ENCODE results near the gene EVA1A. TPM values are rescaled to one million over a fixed set of nuclear protein-coding genes. Genes with fewer than 3 reads are reported as not detected.

EVA1A gene, protein sequence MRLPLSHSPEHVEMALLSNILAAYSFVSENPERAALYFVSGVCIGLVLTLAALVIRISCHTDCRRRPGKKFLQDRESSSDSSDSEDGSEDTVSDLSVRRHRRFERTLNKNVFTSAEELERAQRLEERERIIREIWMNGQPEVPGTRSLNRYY
- 2.5 TPM in 2 replicates for polyA plus RNA-seq (2011; rRNA removed)
- 4.1 and 5.0 TPM in 2 replicates for polyA plus RNA-seq (2012; cell fraction: cytosol; rRNA removed)
- polyA plus RNA-seq (2012; cell fraction: nucleus; rRNA removed): 4.4 and 5.9 TPM in 2 replicates
- polyA plus RNA-seq (2017; fragmentation: RNase III; extraction: RNeasy Plus Mini Kit Qiagen cat#74134 plus additional on column Dnase treatment): 13.5 to 19.0 TPM (median 16.1 TPM) in 3 replicates
- polyA minus RNA-seq (2011; rRNA and poly(A)+ RNA removed): 3.5 and 4.0 TPM in 2 replicates

DNA sequence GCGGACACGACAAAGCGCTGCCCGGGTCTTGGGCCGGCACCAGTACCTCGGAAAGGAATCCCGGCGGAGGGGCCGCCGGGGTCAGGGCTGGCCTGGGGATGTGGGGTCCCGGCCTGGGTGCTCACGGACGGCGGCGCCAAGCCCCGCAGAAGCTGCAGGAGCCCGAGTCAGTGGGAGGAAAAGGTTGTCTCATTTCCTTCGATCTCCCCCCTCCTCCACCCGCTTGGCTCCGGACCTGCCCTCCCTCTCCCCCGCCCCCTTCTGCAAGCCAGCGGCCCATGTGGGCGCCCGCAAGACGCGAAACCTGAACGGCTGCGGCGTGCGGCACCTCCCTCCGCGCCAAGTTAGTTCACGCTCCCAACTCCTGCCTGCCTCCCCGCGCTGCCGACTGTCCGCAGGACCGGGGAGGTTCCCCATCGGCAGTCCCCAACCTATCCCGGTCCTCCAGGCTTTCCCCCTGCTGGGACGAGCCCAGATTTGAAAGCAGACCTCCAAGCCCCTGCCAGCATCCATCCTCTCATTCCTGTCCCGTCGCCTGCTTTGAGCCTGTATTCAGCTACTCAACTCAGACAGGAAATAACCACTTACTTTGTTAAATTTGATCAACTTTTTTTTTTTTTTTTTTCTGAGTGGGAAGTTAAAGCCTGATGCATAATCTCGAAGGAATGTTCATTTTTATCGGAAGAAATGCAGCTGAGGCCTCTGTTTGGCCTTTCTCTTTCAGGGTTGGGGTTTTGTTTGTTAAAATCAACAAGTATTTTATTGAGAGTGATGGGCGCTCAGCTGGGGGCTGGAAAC lies at the start of gene EVA1A:
TSS of gene EVA1A (minus strand) at position 172 of the 798 bp plus-strand sequence. CDS start 42,799 bp downstream, outside the sequence.
- H3K9me3 ChIP-seq: no peaks in the 10 kb centered on the region
- FAIRE-seq (no peak), DNase-seq (ENCODE audit: low read depth in 1 of 2, low spot score in 1 of 2) (peak; percentile 16 to 33), ATAC-seq (peak; percentile 69 to 76)
- ChIA-PET POLR2A (interaction anchor here (0.6 to 1.4 kb wide), 4 partner anchors 16 to 86 kb away, joined by 3 to 7 read pairs (median 6); no protein-coding TSS in a partner anchor), CTCF (interaction anchor here (0.6 to 3.7 kb wide), 14 partner anchors 10 to 96 kb away, joined by 3 to 31 read pairs (median 5); no protein-coding TSS in a partner anchor)
- H3K4me3 ChIP-seq: peak within 1 kb of the TSS; percentile 70
- peak within 1 kb of the TSS; percentile 81 for H3K4me2 ChIP-seq
- 12% methylated on average over 39 of the region's 46 CpGs for WGBS (ENCODE audit: missing lambda C conversion rate)
- peaks cover 21% of the 10 kb centered on the region; the same call in 1 of the 3 replicates for H3K4me1 ChIP-seq
- peak within 1 kb of the TSS; percentile 72 to 88 for H3K27ac ChIP-seq
- no peak for TF ChIP-seq HOXB5 (CRISPR knock-in tag; IDR thresholded peaks at IDR 0.05)
- TF ChIP-seq, protein P1, sequence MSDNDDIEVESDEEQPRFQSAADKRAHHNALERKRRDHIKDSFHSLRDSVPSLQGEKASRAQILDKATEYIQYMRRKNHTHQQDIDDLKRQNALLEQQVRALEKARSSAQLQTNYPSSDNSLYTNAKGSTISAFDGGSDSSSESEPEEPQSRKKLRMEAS (IDR thresholded peaks at IDR 0.05): peak; percentile 58
- TF ChIP-seq NPAS2 (CRISPR knock-in tag; IDR thresholded peaks at IDR 0.05; ENCODE audit: borderline replicate concordance): no peak
- TF ChIP-seq, protein P2, sequence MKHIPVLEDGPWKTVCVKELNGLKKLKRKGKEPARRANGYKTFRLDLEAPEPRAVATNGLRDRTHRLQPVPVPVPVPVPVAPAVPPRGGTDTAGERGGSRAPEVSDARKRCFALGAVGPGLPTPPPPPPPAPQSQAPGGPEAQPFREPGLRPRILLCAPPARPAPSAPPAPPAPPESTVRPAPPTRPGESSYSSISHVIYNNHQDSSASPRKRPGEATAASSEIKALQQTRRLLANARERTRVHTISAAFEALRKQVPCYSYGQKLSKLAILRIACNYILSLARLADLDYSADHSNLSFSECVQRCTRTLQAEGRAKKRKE (CRISPR knock-in tag; IDR thresholded peaks at IDR 0.05; ENCODE audit: low read depth): no peak
- TF ChIP-seq CBX2 (IDR thresholded peaks at IDR 0.05; ENCODE audit: borderline replicate concordance, low read depth): no peak
- TF ChIP-seq, protein P3, sequence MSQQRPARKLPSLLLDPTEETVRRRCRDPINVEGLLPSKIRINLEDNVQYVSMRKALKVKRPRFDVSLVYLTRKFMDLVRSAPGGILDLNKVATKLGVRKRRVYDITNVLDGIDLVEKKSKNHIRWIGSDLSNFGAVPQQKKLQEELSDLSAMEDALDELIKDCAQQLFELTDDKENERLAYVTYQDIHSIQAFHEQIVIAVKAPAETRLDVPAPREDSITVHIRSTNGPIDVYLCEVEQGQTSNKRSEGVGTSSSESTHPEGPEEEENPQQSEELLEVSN (IDR thresholded peaks at IDR 0.05; ENCODE audit: borderline replicate concordance, low read depth): peak; percentile 47

DNA sequence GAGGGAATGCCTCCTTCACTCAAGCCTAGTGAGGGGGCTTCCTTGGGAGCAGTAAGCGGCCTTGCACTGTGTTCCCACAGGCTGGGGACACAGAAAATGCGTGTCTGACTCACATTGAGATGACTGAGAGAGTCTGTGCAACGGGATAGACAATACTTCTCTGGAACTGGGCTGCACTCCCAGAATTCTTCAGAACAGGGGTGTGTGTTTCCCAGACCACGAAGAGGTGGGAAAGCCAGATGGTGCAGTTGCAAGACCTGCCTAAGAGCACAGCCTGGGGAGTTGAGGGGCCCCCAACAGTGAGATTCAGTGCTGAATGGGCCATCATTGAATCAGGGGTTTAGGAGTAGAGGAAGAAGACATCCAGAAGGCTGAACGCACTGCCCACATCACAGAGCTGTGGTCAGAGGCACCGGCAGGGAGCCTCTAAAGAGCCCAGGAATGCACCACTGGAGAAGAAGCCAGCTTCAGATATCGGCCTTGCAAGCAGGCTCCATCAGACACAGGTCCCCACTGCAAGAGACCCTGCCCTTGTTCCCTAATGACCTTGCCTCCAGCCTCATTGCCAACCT lies 49.3 kb upstream of the EVA1A start:
- DNase-seq (ENCODE audit: low read depth in 1 of 2, low spot score in 1 of 2): no peak
- CTCF ChIA-PET: interaction anchor here (0.5 to 3.6 kb wide), 44 partner anchors 9 to 701 kb away, joined by 3 to 139 read pairs (median 8); partner anchors contain the start of genes EVA1A and TACR1
- Histone ChIP-seq H3K4me3 (no peak overlapping the region), H3K4me2 (no peak overlapping the region), H3K27ac (no peak overlapping the region), H3K9me3 (no peaks in the 10 kb centered on the region), H3K4me1 (peaks cover 26% of the 10 kb centered on the region)
- ATAC-seq: no peak; a peak in 1 of 6 replicates
- no peak for TF ChIP-seq CBX2 (IDR thresholded peaks at IDR 0.05; ENCODE audit: borderline replicate concordance, low read depth)
- TF ChIP-seq CBX8 (IDR thresholded peaks at IDR 0.05): no peak
- TF ChIP-seq GATA3 (IDR thresholded peaks at IDR 0.05; ENCODE audit: borderline replicate concordance): no peak
- no peak for TF ChIP-seq CEBPB (IDR thresholded peaks at IDR 0.05)
- TF ChIP-seq, protein P4, sequence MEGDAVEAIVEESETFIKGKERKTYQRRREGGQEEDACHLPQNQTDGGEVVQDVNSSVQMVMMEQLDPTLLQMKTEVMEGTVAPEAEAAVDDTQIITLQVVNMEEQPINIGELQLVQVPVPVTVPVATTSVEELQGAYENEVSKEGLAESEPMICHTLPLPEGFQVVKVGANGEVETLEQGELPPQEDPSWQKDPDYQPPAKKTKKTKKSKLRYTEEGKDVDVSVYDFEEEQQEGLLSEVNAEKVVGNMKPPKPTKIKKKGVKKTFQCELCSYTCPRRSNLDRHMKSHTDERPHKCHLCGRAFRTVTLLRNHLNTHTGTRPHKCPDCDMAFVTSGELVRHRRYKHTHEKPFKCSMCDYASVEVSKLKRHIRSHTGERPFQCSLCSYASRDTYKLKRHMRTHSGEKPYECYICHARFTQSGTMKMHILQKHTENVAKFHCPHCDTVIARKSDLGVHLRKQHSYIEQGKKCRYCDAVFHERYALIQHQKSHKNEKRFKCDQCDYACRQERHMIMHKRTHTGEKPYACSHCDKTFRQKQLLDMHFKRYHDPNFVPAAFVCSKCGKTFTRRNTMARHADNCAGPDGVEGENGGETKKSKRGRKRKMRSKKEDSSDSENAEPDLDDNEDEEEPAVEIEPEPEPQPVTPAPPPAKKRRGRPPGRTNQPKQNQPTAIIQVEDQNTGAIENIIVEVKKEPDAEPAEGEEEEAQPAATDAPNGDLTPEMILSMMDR (IDR thresholded peaks at IDR 0.05): no peak
- TF ChIP-seq RNF2 (IDR thresholded peaks at IDR 0.05; ENCODE audit: borderline replicate concordance, low read depth): no peak
- no peak for FAIRE-seq
- POLR2A ChIA-PET: no interaction called here
- 10% methylated on average over 7 of the region's 7 CpGs for WGBS (ENCODE audit: missing lambda C conversion rate)

DNA sequence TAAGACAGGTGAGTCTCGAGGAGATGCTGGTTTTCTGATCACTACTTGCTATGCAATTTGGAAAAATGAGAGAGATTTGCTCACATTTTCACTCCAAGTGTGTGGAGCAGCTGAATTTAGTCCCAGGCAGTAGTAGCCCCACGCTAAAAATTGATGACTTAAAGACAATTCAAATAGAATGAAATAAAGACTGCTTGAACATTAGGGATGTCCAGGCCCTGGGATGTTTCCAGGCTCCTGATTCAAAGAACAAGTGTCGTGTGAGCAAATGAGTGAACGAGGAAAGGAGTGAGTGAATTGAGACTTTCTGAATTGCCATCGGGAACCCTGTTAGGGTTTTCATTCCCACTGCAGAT lies 48.6 kb upstream of the EVA1A start:
- ChIA-PET POLR2A (interaction anchor here (1.3 kb wide), 1 partner anchor 691 kb away, joined by 4 read pairs; no protein-coding TSS in a partner anchor), CTCF (interaction anchor here (0.6 to 3.6 kb wide), 53 partner anchors 8 to 918 kb away, joined by 3 to 139 read pairs (median 8); partner anchors contain the start of genes EVA1A and TACR1)
- peak overlapping the region; percentile 87; the same call in 1 of the 3 replicates for H3K4me2 ChIP-seq
- FAIRE-seq: no peak
- no peak overlapping the region for H3K4me3 ChIP-seq
- H3K4me1 ChIP-seq: peaks cover 32% of the 10 kb centered on the region
- H3K27ac ChIP-seq: no peak overlapping the region
- TF ChIP-seq MYC (IDR thresholded peaks at IDR 0.05; ENCODE audit: borderline replicate concordance, low read length) (no peak), HDAC2 (IDR thresholded peaks at IDR 0.05) (no peak), HOXB5 (CRISPR knock-in tag; IDR thresholded peaks at IDR 0.05) (no peak), SMC3 (IDR thresholded peaks at IDR 0.05) (no peak)
- TF ChIP-seq, protein P4 (IDR thresholded peaks at IDR 0.05): 0 out of 3 replicates have a peak, but pooled peaks have one; percentile 5
- DNase-seq (ENCODE audit: low read depth in 1 of 2, low spot score in 1 of 2): no peak
- no peaks in the 10 kb centered on the region for H3K9me3 ChIP-seq
- 12% methylated on average over 5 of the region's 5 CpGs for WGBS (ENCODE audit: missing lambda C conversion rate)
- no peak for ATAC-seq
